Measurements from ENCODE around the gene PRMT9.

DNA sequence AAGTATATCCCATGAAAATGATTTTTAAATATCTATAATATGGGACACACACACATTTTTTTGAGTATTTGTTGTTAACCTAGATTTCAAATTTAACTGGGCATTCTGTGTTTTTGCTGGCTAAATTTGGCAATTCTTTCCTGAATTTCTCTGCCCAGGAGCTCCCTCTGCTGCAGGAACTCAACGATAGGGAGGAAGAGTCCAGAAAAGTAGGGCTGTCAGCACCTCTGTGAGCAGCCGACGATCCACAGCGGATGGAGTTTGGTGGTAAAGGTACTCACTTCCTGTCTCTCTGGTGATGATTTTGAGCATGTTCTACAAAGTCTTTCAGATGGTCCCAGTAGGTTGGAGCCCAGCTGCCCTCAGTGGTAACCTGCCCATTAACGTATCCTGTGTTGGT lies 89.9 kb downstream of the PRMT9 start:
- TF ChIP-seq, protein P1, sequence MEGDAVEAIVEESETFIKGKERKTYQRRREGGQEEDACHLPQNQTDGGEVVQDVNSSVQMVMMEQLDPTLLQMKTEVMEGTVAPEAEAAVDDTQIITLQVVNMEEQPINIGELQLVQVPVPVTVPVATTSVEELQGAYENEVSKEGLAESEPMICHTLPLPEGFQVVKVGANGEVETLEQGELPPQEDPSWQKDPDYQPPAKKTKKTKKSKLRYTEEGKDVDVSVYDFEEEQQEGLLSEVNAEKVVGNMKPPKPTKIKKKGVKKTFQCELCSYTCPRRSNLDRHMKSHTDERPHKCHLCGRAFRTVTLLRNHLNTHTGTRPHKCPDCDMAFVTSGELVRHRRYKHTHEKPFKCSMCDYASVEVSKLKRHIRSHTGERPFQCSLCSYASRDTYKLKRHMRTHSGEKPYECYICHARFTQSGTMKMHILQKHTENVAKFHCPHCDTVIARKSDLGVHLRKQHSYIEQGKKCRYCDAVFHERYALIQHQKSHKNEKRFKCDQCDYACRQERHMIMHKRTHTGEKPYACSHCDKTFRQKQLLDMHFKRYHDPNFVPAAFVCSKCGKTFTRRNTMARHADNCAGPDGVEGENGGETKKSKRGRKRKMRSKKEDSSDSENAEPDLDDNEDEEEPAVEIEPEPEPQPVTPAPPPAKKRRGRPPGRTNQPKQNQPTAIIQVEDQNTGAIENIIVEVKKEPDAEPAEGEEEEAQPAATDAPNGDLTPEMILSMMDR (IDR thresholded peaks at IDR 0.05): no peak
- TF ChIP-seq EP300 (IDR thresholded peaks at IDR 0.05): no peak

All from suprapubic skin (tissue), 3 donors.